ENCODE results near the gene FBXW8.

The FBXW8 gene

DNA sequence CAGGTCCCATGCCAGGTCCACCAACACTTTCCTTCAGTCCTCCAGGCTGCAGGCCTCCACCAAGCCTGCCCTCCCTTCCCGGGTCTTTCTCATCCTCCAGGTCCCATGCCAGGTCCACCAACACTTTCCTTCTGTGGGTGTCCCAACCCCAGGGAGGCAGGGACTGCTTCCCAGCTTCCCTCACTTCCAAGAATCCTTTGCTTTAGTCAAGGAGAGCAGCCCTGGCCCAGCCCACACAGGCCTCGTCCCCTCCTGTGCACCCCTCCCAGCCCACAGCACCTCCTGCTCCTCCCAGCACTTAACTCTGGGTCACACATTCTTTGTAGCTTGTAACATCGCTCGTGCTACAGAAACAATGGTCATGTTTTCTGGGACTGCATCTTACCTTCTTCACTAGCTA, 115.6 kb downstream of the FBXW8 start:
- no peak for DNase-seq

DNA sequence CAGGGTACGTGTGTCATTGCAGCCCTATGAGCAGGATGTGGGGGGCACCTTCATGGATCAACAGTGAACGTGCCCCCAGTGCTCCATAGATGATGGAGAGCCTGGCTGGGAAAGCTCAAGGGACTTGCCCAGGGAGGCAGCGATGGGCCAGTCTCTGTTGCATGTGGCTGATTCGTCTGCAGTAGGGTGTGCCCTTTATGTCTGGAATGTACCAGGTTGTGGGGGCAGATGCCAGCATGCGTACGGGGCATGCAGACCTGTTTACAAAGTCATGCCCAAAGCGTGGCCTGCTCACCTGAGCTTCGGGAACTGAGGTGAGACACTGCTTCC, 116.1 kb downstream of the FBXW8 start:
- DNase-seq, result no peak

DNA sequence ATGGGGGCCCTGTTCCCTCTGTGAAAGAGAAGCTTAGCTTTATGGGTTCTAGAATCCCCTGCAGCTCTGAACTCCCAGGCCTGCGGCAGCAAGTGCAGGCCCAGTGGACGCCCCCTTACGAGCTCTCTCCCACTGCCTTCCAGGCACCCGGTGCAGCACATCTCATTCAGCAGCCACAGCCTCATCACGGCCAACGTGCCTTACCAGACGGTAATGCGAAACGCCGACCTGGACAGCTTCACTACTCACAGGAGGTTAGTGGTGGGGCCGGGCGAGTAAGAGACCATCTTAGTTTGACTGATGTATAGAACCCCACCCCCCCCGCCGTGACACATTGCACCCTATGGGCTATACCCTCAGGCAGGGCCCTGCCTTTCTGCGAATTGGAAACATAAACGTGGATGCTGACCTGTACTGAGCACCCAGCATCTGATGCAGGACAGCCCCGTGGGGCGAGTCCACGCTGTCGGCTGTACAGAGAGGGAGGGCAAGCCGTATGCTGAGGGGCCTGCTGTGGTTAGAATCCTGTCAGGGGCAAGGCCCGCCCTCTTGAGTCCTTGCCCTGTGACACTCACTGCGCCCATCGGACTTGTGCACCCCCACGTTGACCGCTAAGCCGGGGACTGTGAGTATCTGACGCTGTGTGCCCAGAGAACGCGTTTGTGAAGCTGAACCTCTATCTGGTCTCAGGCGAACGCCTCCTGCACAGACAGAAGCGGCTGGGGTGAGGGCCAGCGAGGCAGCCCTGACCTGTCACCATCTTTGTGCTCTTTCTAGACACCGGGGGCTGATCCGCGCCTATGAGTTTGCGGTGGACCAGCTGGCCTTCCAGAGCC, 116.7 kb downstream of the FBXW8 start:
- no peak for DNase-seq

DNA sequence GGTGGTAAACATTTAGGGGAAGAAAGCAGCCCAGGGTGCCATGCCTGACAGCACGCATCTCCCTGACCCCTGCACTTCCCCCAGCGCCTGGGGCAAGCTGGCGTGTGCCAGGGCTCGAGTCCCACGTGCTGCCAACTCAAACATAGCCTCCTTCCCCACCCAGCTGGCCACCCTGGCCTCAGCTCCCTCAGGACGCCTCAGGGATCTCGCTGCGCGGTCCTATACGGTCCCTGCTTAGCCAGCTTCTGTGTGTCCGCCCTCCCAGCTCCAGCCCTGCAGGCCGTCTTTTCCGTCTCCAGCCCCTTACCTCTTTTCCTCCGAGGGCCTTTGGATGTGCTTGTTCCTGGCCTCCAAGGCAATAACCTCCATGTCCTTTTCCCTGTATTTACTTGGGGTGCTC, 117.5 kb downstream of the FBXW8 start:
- no peak for DNase-seq

DNA sequence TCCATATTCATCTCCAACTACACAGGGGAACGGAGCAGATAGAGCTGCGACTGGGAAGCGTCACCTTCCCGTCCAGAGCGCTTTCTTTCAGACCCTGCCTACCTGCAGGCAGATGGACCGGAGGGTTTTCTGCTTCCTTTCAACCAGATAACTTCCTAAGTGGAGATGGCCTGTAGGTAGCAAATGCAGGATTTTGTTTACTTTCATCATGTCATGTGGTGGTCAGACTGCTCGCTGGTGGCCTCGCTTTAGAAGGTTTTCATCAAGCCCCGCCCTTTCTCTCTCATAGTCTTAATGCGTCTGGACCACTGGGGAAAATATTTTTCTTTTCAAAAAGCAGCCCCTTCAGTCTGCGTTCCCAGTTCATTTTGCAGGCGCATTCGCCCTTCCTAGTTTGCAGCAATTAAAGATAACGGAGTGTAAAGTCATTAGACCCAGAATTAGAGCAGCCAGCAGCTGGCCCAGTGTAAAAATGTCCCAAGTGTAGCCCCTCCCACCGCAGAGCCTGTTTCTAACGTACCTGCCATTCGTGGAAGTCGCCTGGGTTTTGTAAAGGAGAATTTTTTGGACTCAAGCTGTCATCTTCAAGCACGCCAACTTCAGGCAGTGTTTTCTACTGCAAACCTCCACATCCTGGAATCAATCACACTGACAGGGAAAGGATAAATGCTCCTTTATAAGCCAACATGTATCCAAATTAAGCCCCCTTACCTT, 119.6 kb downstream of the FBXW8 start:
- DNase-seq, result no peak

DNA sequence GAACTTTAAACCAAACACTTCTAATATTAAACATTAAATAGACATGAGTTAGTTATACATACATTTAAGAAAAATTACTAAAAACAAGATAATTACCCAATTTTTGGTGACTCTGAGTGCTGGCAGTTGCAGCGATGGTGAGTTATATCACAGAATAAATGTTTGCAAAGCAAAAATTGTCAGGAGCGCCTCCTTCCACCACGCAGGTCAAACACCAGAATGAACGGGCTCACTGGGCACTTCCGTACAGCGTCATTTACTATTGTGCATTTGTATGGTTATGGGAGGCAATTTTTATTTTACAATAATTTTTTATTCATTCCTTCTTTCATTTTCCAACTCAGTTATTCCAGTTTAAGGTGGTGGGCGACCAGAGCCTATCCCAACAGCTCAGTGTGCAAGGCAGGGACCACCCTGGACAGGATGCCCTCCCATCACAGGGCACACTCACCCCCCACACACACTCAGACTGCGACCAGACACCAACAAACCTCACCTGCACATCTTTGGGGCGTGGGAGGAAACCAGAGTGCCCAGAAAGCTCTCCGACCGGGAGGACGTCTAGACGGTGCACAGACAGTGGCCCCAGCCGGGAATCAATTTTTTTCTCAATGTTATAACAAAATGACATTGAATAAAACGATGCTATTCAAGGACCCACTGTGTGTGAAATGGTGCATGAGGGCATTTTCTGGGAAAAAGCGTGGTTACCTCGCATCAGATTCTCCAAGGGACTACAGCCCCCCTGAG, 121.3 kb downstream of the FBXW8 start:
- DNase-seq, result no peak

DNA sequence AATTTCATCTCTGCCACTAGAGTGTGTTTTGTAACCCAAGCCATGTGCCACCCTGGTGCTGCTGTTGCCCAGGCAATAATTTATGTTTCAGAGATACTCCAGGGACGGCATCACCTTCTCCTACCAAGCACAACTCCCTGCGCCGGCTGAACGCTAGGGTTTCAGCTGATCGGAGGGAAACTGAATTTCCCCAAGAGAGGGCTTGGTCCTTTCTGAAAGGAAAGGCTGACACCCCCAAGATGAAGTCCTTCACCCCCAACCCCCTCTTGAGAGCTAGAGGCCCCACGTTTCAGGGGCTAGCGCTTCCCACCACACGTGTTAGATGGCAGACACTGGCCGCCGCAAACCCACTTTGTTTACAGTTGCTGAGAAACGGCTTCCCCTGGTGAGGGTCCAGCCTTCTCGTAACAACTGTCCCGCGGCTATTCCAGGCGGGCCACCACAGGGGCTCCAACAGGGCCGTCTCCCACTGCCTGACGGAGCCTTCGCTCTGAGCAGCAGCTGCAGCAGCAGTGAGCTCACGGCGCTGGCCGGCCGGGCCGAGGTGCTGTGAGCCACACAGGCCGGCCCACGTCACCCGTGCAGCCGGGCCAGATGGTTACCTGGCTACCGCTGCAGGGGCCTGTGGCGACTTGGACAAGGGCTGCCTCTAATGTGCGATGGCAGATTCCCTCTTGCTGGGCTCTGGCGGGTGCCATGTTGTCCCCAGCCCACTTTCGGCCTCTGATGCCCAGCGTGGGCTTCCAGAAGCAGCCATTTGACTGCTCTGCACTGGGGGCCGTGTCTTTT, 122.0 kb downstream of the FBXW8 start:
- DNase-seq, result no peak

DNA sequence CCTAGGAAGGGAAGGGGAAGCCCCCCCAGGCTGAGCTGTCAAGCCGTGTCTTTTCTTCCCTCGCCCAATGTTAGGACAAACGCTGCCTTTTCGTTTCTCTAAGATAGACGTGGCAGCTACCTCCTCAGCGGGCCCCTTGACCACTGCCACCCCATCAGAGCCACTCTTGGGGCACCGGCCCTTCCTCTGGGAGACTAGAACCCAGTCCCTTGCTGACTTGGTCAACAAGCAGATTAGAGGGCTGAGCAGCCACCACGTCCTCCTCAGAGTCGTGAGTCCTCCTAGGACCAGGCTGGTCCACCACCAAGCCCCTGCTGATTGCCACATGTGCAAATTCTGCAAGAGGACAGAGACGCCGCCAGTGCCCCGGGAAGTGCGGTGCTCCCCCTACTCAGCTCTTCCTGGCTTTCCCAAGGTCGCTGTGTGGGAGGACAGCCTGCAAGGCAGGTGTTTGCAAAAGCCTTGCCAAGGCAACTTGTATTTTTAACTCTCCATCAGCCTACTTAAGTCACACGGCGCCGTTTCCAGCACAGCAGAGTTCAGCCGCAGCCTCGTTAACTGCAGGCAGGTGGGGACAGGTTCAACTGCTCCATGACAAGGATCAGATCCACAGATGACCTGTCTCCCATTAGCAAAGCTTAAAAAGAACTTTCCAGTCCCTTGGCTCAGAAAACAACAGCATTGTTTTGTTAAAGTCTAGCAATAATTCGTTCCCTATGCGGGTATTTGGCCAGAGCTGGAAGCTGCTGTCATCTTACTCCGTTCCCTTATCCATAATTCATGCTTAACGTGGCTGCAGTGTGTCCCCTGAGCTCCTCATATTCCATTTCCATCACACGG, 122.9 kb downstream of the FBXW8 start:
- DNase-seq, result no peak

DNA sequence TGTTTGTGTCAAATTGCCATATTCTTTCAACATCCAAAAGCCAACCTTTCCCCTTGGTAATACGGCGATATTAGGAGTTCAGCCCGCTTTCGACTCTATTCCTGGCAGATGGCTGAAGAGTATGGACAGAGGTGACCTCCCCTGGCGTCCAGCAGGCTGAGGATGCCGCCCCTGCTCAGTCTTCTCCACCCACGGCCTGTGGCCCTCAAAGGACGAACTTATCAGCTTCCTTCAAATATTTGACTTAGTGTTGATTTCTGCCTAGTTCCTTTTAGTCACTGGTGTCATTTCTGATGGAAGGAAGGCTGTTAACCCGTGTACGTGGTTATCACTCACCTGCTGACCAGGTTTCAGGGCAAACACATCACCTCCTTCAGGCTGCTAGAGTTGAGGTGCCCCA, 123.5 kb downstream of the FBXW8 start:
- no peak for DNase-seq

DNA sequence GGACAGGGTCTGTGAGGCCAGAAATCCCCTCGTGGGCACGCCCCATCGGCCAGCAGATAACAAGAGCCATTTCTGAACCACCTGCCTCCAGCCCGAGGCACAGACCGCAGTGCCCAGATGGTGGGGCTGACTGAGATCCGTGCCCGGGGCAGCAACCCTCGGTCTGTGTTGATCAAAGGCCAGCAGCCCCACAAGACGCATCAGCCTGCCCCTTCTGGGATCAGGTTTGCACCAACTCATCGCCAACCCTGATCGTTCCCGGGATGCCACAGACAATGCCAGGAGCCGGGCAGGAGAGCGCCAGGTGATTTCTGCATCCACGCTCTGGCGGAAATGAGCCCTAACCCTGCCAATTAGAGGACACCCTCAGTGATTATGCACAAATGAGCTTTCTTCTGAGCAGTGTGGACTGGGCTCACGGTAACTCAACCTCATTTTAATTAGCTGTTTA, 124.0 kb downstream of the FBXW8 start:
- no peak for DNase-seq

DNA sequence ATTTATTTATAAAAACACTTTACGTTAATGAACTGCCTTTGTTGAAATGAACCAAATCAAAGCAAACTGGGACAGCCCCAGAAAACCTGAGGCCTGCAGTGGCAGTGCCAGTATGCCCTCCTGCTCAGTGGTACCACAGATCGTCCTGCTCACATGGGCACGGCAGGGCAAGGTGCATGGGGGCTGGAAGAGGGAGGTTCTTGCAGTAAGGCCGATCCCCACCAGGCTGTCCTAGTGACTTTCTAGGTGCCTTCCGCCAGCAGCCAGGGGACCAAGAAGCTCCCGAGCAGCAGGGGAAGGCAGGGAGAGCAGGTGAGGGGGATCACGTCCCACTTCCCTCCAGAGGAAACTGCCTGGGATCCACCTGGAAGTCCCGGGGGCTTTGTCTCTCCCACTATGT, 124.5 kb downstream of the FBXW8 start:
- no peak for DNase-seq

DNA sequence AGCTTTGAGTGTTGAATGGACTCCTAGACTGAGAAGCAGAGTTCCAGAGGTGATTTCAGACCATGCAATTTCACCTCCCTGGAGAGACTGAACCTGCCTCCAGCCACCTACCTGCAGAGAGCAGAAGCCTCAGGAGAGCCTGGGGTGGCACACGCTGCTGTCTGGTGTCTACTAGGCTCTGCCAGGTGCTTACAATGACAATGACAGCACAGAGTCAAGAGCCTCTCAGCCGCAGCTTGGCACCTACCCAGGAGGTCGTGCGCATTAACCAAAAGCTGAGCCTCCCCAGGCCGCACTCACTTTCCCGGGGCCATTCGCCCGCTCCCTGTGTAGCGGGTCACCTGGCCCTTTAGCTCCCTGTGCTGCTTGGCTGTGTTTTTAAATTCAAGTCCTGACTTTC, 125.3 kb downstream of the FBXW8 start:
- no peak for DNase-seq

DNA sequence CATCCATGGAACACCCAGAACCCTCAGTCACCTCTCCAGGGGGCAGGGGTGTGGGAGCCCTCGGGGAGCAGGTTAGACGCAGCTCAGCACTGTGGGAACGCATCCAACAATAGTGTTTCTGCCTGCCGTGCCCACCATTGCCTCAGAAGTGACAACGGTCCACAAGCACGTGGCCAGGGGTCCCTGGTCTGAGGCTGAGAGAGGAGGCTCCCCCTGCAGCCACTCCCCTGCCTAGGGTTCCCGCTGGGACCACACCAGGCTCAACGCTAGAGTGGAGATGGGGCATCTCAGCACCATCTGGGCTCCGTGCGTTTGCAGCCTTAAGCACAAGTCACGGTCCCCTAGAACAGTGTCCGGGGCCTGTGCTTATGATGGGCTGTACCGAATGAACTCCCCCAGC, 125.8 kb downstream of the FBXW8 start:
- DNase-seq, result no peak

DNA sequence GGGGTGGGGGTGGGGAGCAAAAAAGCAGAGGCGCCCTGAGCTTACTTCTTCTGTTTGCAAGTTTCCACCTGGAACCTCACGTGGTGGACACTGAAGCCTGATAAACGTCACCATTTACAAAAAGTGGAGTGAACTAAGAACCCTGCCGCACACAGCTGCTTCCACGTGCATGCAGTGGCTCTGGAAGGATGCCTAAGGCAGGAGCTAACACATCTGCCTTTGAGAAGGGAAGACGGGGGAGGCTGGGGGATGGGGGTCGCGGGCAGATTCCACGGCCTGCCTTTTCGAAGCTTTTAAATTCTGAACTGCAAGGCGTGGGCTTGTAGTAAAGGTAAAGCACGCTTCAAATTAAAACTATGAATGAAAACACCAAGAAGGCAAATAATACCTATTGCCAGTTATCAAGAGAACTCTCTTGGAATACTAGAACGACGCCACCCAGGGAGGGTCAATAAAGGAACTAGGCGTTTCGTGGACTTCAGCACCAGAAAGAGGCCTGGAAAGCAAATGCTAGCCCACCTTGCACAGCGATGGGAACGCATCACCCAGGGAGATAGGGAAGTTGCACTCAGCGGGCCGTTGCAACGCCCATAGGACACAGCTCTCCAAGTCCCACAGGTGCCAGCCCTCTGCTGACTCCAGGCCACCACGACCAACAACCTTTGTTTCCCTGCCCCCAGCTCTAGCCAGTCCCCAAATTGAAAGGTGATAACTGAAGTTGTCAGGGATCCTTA, 126.7 kb downstream of the FBXW8 start:
- DNase-seq, result no peak

DNA sequence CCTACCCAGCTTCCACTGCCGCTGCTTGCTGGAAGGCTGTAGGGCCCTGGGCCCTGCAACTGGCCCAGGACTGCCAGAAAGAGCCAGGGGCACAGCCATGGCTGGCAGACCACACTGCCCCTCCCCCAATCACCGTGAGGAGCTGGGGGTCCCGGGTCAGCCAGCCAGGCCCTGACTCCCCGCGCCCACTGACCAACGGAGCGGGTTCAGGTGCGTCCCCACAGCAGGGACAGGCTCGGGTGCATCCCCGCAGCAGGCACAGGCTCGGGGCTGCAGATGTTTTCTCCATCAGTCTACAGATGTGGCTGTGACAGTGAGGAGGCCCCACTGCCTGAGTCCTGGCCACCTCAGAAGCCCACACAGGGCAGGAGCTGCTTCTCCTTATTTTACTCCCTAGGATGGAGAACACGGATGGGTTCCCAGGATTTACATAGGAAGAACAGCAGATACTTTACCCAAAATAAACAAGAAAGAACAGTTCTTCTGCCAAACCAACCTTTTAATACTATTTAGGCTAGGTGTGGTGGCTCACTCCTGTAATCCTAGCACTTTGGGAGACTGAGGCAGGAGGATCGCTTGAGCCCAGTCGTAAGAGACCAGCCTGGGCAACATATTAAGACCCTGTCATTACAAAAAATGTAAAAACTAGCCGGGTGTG, 127.4 kb downstream of the FBXW8 start:
- no peak for DNase-seq

DNA sequence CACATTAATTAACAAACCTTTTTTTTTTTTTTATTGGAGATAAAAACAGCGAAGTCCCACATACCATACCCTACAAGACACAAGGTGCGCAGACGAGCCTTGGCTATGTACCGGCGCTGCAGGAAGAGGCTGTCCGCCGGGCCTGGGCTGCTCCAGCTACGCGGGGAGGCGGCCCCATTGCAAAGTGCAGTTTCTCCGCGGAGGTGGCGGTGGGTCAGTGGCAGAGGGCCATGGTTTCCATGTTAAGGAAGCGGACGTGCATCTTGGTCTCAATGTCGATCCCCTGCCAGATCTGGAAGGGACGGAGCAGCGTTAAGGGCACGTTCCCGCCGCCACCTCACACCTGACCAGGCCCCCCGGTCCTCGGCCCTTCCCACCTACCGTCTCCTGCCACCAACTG, 128.2 kb downstream of the FBXW8 start:
- no peak for DNase-seq

DNA sequence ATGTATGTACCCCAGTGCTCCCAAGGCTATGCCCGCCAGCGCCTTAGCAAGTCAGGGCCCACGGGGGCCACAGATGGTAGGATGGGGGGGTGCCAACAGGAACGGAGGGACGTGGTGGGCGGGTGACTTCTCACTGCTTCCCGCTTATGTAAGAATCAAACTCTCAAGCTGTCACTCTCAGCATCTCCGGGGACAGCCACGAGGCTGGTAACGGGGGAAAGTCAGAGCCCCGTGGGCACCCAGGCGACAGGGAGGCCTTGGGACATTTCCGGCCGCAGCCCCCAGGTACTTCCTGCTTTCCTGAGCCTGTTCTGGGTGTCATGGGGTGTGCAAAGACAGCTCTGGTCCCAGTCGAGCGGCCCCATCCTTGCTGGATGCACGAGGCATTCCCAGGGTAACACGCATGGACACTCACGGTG, 129.2 kb downstream of the FBXW8 start:
- no peak for DNase-seq

DNA sequence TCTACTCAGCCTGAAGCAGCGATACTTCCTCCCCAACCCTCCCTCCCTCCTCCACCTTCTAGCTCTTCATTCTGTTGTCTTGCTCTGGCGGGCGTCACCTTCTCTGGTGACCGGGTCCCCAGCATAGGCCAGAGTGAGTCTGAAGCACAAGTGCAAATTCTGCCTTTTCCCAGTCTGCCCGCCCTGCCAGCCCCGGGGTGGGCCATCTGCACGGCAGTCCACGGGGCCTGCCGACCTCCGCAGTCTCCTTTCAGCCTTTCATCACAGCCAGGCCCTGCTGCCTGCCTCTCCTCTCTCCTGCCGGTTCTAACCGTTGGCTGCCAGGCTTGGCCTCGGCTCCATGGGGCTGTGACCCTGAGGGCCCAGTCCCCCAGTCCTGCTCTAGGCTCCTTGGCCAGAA, 129.7 kb downstream of the FBXW8 start:
- DNase-seq, result no peak

DNA sequence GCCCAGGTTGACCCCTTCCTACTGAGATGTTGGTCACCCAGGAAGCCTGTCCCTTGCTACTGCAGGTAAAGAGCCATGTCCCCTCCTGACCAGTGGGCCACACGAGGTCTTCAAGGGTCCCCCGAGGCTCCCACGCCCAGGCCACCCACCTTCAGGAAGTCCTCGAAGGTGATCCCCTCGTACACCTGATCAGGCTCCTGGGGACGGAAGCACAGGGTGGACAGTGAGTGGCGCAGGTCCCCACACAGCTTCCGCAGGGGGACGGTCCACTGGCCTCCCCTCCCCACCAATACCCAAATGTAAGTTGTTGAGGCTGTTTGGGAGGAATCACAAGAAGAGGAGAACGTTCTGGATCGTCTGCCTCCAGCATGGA, 131.0 kb downstream of the FBXW8 start:
- no peak for DNase-seq

DNA sequence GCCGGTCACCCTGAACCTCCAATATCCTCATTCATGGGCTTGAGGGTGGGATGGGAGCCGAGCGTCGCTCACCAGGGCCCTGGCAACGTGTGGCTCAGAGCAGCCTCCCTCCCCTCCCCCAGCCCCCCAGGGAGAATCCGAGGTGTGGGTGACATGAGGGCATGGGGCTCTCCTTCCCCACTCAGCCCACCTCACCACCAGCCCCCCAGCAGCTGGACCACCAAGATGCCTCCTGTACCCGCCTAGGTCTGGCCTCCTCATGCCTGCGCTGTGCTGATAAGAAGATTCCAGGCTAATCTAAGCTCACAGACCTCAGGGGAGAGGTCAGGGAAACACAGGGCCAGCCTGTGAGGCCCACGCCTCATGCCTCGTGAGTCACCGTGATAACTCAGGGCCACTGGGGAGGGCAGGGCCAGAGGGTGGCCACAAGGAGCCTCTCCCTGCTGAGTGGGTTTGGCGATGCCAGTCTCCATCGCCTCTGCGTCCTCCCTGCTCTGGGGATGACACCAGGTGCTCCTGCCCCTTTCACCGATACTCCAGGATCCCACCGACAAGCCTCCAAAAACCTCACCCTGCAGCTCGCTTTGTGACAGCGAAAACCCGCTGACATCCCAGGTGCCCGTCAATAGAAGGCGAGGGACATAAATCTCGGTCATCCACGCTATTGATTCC, 131.6 kb downstream of the FBXW8 start:
- no peak for DNase-seq

All from NCI-H1694 (cell line).